GM21528 (cell line): ENCODE data around the gene IL2RA.

Source experiments
- ATAC-seq: cut with Tn5 transposase; IDR thresholded peaks from one replicate; pipeline ENCODE4 v1.9.1; 2021; ENCODE audit warnings: mild to moderate bottlenecking, moderate library complexity; ENCODE audit not compliant: unreplicated experiment, low FRiP score

IL2RA gene

GRCh38 chr10:5992398-5992797, 69.8 kb downstream of the IL2RA start:
- ATAC-seq = no peak

- ATAC-seq = no peak
These were observed 70.5 kb downstream of the IL2RA start for GRCh38 chr10:5991708-5992107.

- ATAC-seq = no peak
These were observed 72.4 kb downstream of the IL2RA start for GRCh38 chr10:5989756-5990155.

- ATAC-seq = no peak
These were observed 73.7 kb downstream of the IL2RA start for GRCh38 chr10:5988336-5988920.

GRCh38 chr10:5987747-5988146, 74.4 kb downstream of the IL2RA start:
- ATAC-seq = no peak

- ATAC-seq = no peak
These were observed 77.1 kb downstream of the IL2RA start for GRCh38 chr10:5985029-5985428.

GRCh38 chr10:5983774-5984173, 78.4 kb downstream of the IL2RA start:
- ATAC-seq = no peak

- no peak for ATAC-seq
These were observed 80.6 kb downstream of the IL2RA start for GRCh38 chr10:5981529-5981928.

- ATAC-seq = no peak
These were observed 84.0 kb downstream of the IL2RA start for GRCh38 chr10:5978230-5978489.

GRCh38 chr10:5977471-5978229, 84.5 kb downstream of the IL2RA start, which contains the start of gene IL15RA:
IL15RA (minus strand) TSS chr10:5977543; CDS start chr10:5977492, 51 bp downstream.
- peak; percentile 69 for ATAC-seq

GRCh38 chr10:5976512-5977470, 85.4 kb downstream of the IL2RA start:
- ATAC-seq = peak; percentile 22

GRCh38 chr10:5975641-5976473, 86.3 kb downstream of the IL2RA start:
- ATAC-seq = peak; percentile 58

- ATAC-seq = no peak
These were observed 89.1 kb downstream of the IL2RA start for GRCh38 chr10:5973069-5973468.

GRCh38 chr10:5971886-5972285, 90.3 kb downstream of the IL2RA start:
- no peak for ATAC-seq

- ATAC-seq = no peak
These were observed 90.8 kb downstream of the IL2RA start for GRCh38 chr10:5971315-5971832.

GRCh38 chr10:5970527-5970926, 91.6 kb downstream of the IL2RA start:
- ATAC-seq = no peak

GRCh38 chr10:5970066-5970465, 92.1 kb downstream of the IL2RA start:
- ATAC-seq = no peak

- no peak for ATAC-seq
These were observed 93.3 kb downstream of the IL2RA start for GRCh38 chr10:5968681-5969453.

- ATAC-seq = no peak
These were observed 94.0 kb downstream of the IL2RA start for GRCh38 chr10:5968037-5968680.
